ENCODE measurements around the gene NLE1.
"Not testable (repeated sequence)": the region's sequence is repeated elsewhere in the genome, so short reads cannot be mapped to it uniquely, and the experiment has no call there.

NLE1 gene

GRCh38 chr17:35129973-35130351, 12.1 kb downstream of the NLE1 start:
- in situ Hi-C loops (cut with MboI; ENCODE audit: low sequenced_read_pairs): no loop called here

DNA sequence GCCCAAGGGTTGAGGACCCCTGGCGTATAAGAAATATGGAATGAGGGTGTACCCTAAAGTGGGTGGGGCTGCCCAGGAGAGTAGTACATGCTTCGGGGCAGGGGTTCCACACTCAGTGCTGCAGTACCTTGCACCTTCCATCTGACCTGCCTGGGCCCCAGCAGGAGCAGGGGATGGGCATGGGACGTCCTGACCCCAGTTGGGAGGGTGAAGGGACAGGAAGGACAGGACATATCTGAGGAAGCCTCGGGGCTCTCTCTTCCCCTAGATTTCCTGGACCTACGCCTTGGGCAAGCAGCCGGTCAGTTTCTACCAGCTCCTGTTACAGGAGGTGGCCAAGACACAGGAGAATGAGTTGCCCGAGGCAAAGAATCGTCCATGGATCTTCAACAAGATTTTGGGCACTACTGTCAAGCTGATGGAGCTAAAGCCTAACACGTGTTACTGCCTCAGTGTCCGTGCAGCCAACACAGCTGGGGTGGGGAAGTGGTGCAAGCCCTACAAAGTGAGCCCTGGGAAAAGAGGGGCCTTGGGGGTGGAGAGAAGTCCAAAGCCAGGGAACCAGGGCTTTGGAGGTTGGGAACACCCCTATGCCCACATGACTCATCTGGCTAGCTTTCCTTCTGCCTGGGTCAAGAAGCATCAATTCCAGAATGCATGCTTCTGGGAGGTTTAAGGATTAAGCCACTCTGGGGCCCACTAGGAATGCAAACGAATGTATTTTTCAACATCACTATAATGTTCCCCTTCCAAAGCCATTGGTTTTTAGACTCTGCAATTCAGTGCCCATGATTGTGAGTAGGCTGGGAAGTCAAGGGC, 12.7 kb downstream of the NLE1 start:
- in situ Hi-C loops (cut with MboI; ENCODE audit: low sequenced_read_pairs): no loop called here

DNA sequence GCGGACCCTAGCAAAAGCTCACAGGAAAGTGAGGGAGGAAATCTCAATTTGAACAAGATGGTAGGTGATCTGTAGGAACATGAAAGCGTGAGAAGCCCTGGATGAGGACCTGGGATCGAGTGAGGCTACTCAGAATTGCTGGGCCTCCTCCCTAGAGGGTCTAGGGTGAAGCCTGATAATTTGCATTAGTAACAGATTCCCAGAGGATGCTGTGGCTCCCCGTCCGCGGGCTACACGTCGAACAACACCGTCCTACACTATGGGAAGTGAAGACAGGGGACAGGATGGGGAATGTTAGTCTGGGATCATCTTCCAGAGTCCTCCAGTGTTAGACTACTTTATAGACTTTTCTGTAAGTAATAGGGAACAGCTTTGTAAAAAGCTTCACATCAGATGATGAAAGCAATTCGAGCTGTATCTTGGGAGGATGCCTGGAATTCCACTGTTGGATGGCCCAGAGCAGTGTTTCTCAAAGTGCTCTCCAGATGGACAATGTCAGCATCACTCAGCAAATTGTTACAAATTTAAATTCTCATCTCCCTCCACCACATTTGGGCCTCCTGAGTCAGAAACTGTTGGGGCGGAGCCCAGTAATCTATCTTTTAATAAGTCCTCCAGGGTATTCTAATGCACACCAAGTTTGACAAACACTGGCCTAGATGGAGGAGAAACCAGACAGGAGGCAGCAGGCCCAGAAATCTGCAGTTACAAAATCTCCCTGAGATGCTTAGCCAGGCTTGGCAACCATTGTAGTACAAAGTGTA, 14.2 kb downstream of the NLE1 start:
- in situ Hi-C loops (cut with MboI; ENCODE audit: low sequenced_read_pairs): no loop called here

DNA sequence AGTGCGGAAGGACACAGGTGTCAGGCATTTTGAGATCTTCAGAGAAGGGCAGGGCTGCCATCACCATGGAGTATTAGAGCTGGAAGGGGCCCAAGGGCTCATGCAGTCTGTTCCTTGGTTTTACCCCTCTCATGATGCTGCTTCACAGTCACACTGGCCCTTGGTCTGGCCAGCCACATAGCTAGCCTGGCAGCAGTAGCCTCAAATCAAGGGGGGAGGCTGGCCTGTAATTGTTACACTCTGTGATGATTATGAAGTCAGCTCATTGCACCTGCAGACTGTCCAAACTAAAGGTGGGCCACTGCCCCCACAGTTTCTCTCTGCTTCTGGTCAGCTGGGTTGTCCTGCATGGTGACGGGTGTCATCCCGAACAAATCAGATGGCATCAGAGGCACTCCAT, 20.8 kb downstream of the NLE1 start, which contains the start of gene FNDC8:
TSS of gene FNDC8 (plus strand) at position 301 of the 400 bp plus-strand sequence. CDS start at position 380, 79 bp downstream.
- in situ Hi-C loops (cut with MboI; ENCODE audit: low sequenced_read_pairs): no loop called here

GRCh38 chr17:35119370-35120165, 22.5 kb downstream of the NLE1 start, which contains the start of gene RAD51D:
Gene RAD51D (minus strand): TSS chr17:35119860. CDS start chr17:35119613, 247 bp downstream.
- in situ Hi-C loops (cut with MboI; ENCODE audit: low sequenced_read_pairs): no loop called here

DNA sequence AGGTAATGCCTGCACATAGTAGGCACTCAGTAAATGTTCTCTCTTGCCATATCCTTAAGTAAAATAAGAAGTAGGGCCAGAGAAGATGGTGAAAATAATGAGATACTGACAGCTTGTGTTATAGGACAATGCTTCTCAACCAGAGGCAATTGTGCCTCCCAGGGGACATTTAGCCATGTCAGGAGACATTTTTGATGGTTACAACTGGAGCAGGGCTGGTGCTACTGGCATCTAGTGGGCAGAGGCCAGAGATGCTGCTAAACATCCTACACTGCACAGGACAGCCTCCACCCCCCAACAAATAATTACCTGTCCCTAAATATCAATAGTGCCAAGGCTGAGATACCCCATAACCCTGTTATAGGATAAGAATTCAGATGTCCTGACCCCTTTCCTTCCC, 24.1 kb downstream of the NLE1 start:
- in situ Hi-C loops (cut with MboI; ENCODE audit: low sequenced_read_pairs): no loop called here

GRCh38 chr17:35116845-35117244, 25.3 kb downstream of the NLE1 start:
- in situ Hi-C loops (cut with MboI; ENCODE audit: low sequenced_read_pairs): no loop called here

DNA sequence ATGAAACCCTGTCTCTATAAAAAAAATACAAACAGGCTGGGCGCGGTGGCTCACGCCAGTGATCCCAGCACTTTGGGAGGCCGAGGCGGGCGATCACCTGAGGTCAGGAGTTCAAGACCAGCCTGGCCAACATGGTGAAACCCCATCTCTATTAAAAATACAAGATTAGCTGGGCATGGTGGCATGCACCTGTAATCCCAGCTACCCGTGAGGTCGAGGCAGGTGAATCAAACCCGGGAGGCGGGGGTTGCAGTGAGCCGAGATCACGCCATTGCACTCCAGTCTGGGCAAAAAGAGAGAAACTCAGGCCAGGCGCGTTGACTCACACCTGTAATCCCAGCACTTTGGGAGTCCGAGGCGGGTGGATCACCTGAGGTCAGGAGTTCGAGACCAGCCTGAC, 31.3 kb downstream of the NLE1 start:
- in situ Hi-C loops (cut with MboI; ENCODE audit: low sequenced_read_pairs): not testable (repeated sequence)

GRCh38 chr17:35104844-35105450, 37.2 kb downstream of the NLE1 start:
- in situ Hi-C loops (cut with MboI; ENCODE audit: low sequenced_read_pairs): no loop called here

GRCh38 chr17:35103271-35103670, 38.8 kb downstream of the NLE1 start:
- in situ Hi-C loops (cut with MboI; ENCODE audit: low sequenced_read_pairs): no loop called here

DNA sequence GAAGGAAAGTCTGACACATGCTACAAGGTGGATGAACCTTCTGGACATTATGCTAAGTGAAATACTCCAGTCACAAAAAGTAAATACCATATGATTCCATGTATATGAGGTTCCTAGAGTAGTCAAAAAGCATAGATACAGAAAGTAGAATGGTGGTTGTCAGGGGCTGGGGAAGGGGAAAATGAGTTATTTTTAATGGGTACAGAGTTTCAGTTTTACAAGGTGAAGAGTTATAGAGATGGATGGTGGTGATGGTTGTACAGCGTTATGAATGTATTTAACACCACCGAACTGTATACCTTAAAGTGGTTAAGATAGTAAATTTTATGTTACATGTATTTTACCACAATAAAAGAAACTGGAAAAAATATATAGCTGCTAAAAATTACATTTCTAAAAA, 40.4 kb downstream of the NLE1 start:
- in situ Hi-C loops (cut with MboI; ENCODE audit: low sequenced_read_pairs): no loop called here

DNA sequence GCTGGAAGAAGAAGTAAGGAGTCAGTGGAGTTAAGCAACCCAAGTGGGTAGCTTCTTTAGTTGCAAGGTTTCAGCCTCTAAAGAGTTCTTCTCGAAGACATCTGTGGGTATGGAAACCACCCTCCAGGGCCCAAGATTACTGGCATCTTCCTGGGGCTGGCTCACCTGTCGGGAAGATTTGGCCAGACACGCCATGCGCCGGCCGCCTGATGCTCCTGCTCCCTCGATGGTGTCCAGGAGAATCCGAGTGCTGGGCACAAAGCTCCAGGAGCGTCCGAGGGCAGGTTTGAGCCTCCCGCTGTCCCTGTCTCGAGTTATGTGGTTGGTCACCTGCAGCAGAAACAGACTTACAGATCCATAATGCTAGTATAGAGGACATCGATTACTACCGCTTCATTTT, 41.1 kb downstream of the NLE1 start:
- in situ Hi-C loops (cut with MboI; ENCODE audit: low sequenced_read_pairs): no loop called here

DNA sequence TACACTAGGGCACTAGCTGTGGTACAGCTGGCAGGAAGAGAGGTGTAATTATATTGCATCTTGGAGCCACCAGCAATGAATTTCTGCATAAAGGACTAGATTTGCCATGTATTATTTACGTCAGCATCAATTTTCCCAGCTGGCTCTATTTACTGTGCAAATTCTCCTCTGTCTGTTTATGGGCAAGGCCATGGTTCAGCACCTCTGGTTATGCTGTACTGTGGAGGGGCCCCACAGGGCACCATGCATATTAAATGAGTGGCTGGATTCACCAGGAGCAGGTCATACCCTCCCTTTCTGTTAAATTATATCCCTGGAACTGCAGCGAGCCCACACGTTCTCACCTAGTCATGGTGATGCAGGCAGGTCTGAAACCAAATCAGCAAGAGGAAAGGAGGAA, 42.2 kb downstream of the NLE1 start:
- in situ Hi-C loops (cut with MboI; ENCODE audit: low sequenced_read_pairs): no loop called here

GRCh38 chr17:35097776-35098175, 44.3 kb downstream of the NLE1 start:
- in situ Hi-C loops (cut with MboI; ENCODE audit: low sequenced_read_pairs): no loop called here

DNA sequence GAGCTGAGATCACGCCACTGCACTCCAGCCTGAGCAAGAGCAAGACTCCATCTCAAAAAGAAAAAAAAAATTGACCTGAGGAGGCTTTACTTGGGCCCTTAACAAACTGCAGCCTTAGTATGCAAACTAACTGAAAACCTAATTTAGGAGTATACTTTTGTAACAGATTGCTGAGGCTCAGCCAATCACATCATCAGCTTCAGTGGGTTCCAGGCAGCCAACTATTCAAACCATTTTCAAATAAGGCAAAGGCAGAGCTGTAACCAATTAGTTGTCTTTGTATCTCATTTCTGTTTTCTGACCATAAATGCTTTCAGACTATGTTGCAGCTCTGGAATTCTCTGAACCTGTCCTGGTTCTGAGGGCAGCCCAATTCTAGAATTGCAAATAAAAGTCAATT, 46.4 kb downstream of the NLE1 start:
- in situ Hi-C loops (cut with MboI; ENCODE audit: low sequenced_read_pairs): no loop called here

- in situ Hi-C loops (cut with MboI; ENCODE audit: low sequenced_read_pairs): no loop called here
Measured at GRCh38 chr17:35094902-35095301, 47.2 kb downstream of the NLE1 start.

- in situ Hi-C loops (cut with MboI; ENCODE audit: low sequenced_read_pairs): not testable (repeated sequence)
Measured at GRCh38 chr17:35090707-35091106, 51.4 kb downstream of the NLE1 start.

GRCh38 chr17:35089586-35090296, 52.4 kb downstream of the NLE1 start:
- in situ Hi-C loops (cut with MboI; ENCODE audit: low sequenced_read_pairs): no loop called here

DNA sequence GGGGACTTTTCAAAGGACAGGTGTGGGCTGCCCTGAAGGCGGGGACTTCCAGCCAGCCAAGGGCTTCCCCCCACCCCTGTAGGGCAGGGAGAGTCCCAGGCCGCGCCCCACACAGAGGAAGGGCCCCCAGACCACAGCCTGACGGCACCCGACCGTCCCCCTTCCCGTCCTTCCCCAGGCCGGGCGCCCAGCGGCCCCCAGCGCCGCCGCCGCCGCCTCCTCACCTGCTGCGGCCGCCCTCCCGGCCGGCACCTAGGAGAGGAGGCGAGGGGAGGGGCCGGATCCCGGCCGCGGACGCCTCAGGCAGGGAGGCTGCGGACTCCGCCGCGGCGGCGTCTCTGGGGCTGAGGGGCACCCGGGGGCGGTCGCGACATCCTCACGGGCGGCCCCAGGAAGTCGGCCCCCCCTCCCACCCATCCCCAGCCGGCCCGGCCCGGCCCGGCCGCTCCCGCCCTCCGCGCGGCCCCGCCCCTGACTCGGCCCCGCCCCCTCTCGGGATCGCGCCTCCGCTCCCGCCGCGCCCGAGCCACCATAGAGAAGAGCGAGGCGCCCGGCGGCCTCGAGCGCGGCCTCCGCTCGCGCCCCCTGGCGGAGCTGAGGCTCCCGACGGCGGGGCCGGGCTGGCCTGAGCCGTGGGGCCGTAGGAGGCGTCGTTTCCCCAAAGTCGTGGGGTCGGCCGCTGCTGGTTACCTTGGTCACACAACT, 53.1 kb downstream of the NLE1 start:
- in situ Hi-C loops (cut with MboI; ENCODE audit: low sequenced_read_pairs): no loop called here
